ENCODE measurements around the gene ICAM1. TPM values are rescaled to one million over a fixed set of nuclear protein-coding genes. Genes with fewer than 3 reads are reported as not detected.

The ICAM1 gene
- total RNA-seq, 1 donor from 2014 or later: 155 TPM

DNA sequence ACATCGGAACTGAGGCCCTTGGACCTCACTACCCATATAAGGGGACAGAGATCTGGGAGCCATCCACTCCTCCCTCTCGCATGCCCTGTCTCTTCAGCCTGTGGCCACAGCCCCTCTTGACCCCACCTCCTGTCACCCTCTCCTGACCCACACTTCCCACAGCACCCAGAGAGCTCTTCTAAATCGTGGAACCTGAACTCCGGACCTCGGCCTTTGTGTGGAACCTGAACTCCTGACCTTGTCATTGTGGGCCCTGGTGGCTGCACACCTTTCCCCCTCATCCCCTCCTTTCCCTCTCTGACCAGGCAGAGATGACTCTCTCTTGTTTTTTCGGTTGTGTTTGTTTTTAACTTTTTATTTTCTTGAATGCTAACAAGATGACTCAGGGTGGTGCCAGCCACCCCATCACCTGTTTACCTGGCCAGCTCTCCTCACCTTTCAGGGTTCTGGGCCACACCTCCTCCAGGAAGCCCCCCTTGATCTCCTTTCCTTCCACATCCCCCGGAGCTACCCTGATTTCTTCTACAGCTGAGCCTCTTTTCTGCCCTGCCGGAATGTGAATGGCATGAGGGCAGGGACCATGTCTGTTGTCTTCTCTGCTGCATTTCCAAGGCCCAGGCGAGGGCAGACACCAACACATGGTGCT lies 13.8 kb upstream of the ICAM1 start:
- H3K36me3 ChIP-seq (ENCODE audit: control insufficient read depth, insufficient read depth, low read length): peaks cover 7% of the 10 kb centered on the region
- no peaks in the 10 kb centered on the region for H3K27me3 ChIP-seq (ENCODE audit: control insufficient read depth, insufficient read depth, low read length)
- TF ChIP-seq CTCF (IDR thresholded peaks at IDR 0.05; ENCODE audit: insufficient read depth, low read length, poor library complexity, severe bottlenecking): no peak
- no peak overlapping the region for H3K4me3 ChIP-seq (ENCODE audit: low read depth, low read length)
- no peak for DNase-seq (ENCODE audit: low read depth)

DNA sequence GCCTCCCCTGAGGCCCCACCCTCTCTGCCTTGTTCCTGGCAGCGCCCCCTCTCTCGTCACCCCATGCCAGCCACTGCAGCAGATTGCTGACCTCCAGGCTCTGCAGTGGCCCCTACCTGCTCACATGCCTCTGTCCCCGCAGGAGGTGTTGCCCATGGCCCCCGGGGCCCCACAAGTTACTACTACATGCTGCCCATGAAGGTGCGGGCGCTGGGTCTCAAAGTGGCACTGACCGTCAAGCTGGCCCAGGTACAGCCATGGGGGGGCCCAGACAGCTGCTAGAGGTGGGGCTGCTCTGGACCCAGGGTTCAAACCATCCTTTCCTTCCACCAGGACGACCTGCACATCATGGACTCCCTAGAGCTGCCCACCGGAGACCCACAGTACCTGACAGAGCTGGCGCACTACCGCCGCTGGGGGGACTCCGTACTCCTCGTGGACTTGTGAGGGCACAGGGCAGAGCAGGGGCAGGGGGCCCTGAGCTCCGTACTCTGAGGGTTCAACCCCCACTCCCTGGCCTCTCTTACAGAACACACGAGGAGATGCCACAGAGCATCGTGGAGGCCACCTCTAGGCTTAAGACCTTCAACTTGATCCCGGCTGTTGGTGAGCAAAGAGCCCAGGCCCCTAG lies 12.7 kb upstream of the ICAM1 start:
- Histone ChIP-seq H3K4me3 (ENCODE audit: low read depth, low read length) (no peak overlapping the region), H3K27me3 (ENCODE audit: control insufficient read depth, insufficient read depth, low read length) (no peaks in the 10 kb centered on the region), H3K36me3 (ENCODE audit: control insufficient read depth, insufficient read depth, low read length) (peaks cover 7% of the 10 kb centered on the region)
- no peak for DNase-seq (ENCODE audit: low read depth)
- TF ChIP-seq CTCF (IDR thresholded peaks at IDR 0.05; ENCODE audit: insufficient read depth, low read length, poor library complexity, severe bottlenecking): no peak

- Histone ChIP-seq H3K4me3 (ENCODE audit: low read depth, low read length) (no peak overlapping the region), H3K36me3 (ENCODE audit: control insufficient read depth, insufficient read depth, low read length) (peaks cover 7% of the 10 kb centered on the region), H3K27me3 (ENCODE audit: control insufficient read depth, insufficient read depth, low read length) (no peaks in the 10 kb centered on the region)
- no peak for DNase-seq (ENCODE audit: low read depth)
- peak; percentile 76 for TF ChIP-seq CTCF (IDR thresholded peaks at IDR 0.05; ENCODE audit: insufficient read depth, low read length, poor library complexity, severe bottlenecking)
Observed at GRCh38 chr19:10259162-10259905, 11.6 kb upstream of the ICAM1 start.

DNA sequence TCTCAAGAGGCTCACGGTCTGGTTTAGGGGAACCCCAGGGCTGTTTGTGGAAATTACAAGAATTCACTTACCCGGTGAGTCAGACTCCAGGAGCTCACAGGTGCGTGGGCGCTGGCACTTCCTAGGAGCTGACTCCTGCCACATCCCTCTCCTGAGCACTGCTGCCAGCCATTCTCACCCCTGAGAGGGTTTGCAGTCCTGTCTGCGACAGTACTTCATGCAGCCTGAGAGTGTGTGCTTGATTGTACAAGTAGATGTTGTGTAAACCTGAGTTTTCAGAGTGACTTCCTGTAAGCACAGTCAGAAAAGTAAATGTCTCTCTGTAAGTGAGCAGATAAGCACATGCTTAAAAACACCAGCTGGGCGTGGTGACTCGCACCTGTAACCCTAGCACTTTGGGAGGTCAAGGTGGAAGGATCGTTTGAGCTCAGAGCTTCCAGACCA lies 10.8 kb upstream of the ICAM1 start:
- no peaks in the 10 kb centered on the region for H3K27me3 ChIP-seq (ENCODE audit: control insufficient read depth, insufficient read depth, low read length)
- no peak overlapping the region for H3K4me3 ChIP-seq (ENCODE audit: low read depth, low read length)
- H3K36me3 ChIP-seq (ENCODE audit: control insufficient read depth, insufficient read depth, low read length): peaks cover 5% of the 10 kb centered on the region
- no peak for TF ChIP-seq CTCF (IDR thresholded peaks at IDR 0.05; ENCODE audit: insufficient read depth, low read length, poor library complexity, severe bottlenecking)
- DNase-seq (ENCODE audit: low read depth): no peak

DNA sequence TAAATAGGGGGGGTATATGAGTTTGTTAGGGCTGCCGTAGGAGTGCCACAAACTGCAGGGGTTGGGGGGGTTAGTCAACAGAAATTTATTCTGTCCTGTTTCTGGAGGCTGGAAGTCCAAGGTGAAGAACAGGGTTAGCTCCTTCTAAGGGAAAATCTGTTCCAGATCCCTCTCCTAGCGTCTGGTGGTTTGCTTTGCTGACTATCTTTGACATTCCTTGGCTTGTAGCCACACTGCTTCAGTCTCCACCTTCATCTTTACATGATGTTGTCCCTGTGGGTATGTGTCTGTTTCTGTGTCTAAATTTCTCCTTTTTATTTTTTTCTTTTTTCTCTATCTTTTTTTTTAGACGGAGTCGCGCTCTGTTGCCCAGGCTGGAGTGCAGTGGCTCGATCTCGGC lies 8.1 kb upstream of the ICAM1 start:
- TF ChIP-seq CTCF (IDR thresholded peaks at IDR 0.05; ENCODE audit: insufficient read depth, low read length, poor library complexity, severe bottlenecking): no peak
- no peak for DNase-seq (ENCODE audit: low read depth)

More for the DNA sequence above, 8.1 kb upstream of the ICAM1 start:
- H3K27me3 ChIP-seq (ENCODE audit: control insufficient read depth, insufficient read depth, low read length): no peaks in the 10 kb centered on the region
- peaks cover 3% of the 10 kb centered on the region for H3K36me3 ChIP-seq (ENCODE audit: control insufficient read depth, insufficient read depth, low read length)
- H3K4me3 ChIP-seq (ENCODE audit: low read depth, low read length): no peak overlapping the region
